Activated CD4-positive, alpha-beta T cell treated with anti-CD3 and anti-CD28 coated beads, Interleukin-2, Interleukin-6, amounts not matched to agents 100 ng/mL and 50 ng/mL, durations not matched to agents 16 hours and 8 hours (primary cell): Measurements from ENCODE around the gene EGR4.
A peak's percentile ranks its signal among the peaks of the same experiment; 100 is the strongest.

Source experiments
- DNase-seq: peaks from one replicate; pipeline ENCODE4 v3.0.0-alpha.2; 2020

The EGR4 gene

DNA sequence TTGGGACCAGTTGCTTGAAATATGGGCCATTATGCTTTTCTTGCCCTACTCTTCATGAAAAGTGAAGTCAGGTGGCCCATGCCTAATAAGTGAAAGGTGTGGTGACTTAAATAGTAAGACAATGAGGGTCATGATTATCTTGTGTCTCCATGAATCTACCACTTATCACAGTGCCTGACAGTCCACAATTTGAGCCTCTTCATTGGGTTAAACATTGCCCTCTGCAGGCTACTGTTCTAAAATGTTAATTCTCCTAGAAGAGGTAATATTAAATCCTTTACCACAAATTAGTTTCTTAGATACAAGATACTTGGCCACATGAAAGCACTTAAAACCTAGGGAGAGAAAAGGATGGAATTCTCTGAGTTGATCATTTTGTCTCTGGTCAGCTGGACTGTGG, 4.0 kb downstream of the EGR4 start:
- no peak for DNase-seq

DNA sequence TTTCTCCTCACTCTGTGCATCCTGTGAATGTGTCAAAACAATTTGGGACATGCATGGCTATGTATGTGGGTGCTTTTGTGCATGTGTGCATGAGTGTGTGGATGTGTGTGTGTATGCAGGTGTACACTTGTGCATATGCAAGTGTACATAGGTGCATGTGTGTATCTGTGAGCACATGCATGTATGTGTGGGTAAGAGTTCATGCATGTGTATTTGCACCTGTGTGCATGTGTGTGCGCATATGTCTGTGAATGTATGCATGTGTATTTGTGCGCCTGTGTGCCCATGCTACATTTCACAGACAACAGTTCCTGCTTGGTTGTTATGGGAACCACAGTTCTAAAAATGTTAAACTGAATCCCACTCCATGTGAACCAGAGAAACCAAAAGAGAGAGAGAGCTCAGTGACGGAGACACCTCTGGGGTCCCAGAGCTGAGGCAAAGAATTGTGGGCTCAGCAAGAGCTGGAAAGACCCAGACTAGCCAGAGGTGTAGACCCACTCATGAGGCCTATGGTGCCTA, 7.2 kb downstream of the EGR4 start:
- no peak for DNase-seq

DNA sequence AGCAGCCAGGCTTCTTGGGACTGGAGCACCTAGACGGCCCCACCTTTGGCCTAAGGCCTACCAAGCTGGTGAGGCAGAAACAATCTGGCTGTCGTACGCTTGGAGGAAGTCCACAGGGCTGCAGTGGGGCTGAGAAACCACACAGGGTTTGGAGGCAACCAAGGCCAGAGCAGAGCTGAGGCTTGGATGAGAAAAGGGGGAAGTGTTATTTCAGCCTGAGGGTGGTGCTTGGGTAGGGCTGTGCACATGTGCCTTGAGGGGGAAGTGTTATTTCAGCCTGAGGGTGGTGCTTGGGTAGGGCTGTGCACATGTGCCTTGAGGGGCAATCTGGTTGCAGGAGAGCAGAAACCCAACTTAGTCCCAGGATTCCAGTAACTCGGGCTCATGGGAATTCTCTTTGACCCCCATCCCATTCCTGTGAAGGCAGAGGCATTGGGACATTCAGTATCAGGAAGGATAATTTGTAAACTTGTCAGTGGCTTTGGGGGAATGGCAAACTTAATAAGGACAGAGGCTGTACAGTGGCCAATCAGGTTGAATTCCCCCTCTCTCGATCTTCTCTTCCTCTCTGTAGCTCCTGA, 8.1 kb downstream of the EGR4 start:
- DNase-seq, result peak; percentile 32

- DNase-seq, result peak; percentile 89
These were observed 8.8 kb downstream of the EGR4 start, which contains the start of gene FBXO41 for GRCh38 chr2:73284296-73285158. FBXO41 (minus strand) TSS chr2:73284478; CDS start chr2:73269630, 14,848 bp downstream.

DNA sequence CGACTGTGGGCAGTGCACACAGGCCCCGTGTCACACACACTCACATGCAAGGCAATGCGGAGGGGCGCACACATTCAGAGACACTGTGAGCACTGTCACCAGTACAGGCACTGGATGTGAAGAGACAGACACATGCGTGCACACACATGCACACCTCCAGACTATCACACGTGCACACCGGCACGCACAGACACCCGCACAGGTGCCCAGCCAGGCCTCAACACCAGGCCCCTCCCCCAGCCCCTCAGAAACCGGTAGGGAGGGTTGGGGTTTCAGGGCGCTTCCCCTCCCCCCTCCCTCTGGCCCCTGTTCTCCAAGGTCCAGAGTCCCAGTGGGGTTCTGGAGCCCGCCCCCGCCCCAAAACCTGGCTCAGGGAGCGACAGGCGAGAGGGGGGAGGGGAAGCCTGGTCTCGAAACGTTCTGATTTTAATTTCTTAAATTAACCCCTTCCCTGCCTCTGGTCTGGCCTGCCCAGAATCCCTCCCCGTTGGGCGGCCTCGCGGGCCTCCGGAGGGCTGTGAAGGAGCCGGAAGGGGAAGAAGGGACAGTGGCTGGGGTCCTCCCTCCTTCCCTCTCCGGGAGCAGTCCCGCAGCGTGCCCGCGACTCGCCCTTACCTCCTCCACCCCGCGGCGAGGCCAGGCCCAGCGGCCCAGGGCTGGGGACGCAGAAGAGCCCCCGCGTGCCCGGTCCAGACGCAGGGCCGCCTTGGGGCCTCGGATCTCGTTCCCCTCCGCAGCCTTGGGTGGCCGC, 9.6 kb downstream of the EGR4 start:
- DNase-seq, result peak; percentile 34

- no peak for DNase-seq
These were observed 10.3 kb downstream of the EGR4 start for GRCh38 chr2:73282924-73283544.

- no peak for DNase-seq
These were observed 12.1 kb downstream of the EGR4 start for GRCh38 chr2:73281244-73281643.

DNA sequence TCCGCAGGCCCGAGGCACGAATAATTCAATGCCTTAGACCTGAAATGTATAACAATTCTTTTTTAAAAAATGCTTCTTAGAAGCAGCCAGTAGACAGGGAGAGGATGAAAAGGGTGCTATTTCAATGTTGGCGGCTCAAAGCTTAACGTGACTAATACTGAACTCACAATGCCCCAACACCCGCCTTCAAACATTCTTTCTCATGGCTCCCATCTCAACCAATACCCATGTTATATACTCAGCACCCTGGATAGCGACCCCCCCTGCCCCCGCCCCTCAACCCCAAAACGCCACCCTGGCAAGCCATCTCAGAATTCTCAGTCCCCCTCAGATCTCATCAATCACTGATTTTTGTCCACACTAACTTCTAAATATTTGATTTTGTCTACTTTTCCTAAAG, 13.5 kb downstream of the EGR4 start:
- no peak for DNase-seq

DNA sequence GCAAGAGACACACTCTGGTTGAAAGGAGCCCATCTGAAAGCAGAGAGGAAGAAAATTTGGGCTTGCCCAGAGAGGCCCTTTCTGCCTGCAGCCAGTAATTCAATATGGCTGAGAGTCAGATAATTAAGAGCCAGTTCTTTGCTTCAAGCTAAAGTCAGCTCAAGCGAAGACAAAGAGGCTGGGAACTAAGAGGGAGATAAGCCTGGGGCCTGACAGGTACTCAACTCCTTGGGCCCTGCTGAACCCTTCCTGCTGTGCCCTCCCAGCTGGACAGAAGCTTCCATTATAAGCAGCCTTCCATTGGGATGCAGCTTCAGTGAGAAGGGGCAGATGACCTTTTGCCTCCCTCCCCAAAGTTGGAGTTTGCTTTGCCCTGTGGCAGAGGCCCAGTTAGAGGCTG, 21.1 kb downstream of the EGR4 start:
- no peak for DNase-seq

- no peak for DNase-seq
These were observed 23.5 kb downstream of the EGR4 start for GRCh38 chr2:73269686-73270465.

- DNase-seq, result peak; percentile 82
These were observed 24.3 kb downstream of the EGR4 start for GRCh38 chr2:73268830-73269685.

- no peak for DNase-seq
These were observed 24.9 kb downstream of the EGR4 start for GRCh38 chr2:73268366-73268829.

DNA sequence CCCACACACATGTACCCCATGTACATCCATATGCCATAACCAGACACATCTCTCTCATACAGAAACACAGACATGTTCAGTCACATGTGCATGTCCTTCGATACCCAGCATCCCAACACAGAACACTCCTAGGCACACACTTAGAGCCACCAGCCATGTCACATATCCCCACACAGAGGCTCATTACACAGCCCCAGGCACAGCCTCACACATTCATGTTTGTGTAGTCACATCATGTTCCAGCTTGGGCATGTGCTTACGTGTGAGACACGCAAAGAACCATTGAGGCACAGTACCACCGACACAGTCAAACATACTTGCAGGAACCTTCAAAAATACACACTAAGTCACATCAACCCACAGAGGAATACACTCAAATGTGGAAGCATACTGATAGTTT, 26.3 kb downstream of the EGR4 start:
- DNase-seq, result no peak

DNA sequence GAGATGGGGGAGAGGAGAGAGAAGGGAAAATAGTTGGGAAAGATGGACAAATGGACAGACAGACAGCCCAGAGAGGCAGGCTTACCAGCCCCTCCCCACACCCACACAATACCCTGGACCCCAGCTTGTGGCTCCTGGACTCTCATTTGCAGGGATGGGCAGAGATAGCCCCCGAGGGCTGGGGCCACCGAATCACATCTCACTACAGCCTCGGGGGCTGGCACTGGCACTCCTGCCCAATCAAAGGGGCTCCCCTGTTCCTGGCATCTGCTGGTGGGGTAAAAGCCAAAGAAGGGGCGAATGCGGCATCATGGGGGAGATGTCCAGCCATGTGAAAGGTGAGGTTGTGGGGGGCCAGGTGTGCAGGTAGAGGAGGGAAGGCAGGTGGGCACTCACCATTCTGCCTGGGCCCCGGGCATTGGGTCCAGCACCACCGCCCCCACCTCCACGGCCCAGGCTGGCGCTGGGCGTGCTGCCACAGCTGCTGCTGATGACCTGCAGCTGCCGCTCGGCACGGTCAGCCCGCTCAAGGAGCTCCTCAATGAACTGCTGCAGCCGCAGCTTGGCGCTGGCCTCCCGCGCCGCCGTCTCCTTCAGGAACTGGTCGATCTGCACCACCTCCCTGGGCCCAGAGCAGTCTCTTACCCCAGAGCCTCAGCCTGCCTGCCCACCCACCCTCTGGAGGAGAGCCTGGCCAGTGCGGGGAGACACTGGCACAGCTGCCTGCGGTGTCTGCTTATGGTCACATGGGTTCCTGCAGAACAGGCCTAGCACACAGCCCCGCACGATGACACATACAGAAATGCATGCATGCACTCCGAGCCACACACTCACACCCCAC, 27.1 kb downstream of the EGR4 start:
- DNase-seq, result no peak

DNA sequence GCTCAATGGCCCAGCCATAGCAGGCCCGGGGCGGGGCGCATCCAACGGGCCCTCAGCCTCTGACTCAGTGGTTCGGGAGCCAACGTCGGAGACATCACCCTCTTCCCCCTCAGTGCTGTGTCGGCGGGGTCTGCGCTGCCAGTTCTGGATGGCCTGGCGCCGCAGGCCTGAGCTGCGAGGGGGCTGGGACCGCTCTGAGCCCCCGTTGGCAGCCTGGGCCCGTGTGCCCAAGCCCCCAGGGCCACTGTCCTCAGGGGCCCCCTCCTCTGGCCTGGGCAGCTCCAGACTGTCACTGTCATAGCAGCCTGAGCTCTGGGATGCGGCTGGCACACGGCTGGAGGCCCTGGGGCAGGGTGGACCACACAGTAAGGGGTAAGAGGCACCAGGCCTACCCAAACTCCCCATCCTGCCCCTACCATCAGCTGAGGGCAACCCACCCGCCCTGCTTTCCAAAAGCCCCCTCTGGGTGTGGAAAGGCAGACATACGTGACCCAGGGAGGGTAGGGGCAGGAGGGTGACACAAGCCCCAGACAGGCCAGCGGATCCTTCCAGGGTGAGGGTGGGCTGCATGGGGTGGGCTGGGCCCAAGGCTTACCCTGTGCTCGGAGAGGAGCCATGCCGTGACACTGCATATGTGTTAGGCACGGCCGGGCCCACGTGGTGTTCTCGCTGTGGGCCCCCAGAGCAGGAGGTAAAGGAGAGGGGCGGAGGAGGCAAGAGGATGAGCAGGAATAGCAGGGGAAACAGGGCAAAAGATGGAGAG, 27.9 kb downstream of the EGR4 start:
- DNase-seq, result no peak

GRCh38 chr2:73264783-73265182, 28.6 kb downstream of the EGR4 start:
- no peak for DNase-seq

DNA sequence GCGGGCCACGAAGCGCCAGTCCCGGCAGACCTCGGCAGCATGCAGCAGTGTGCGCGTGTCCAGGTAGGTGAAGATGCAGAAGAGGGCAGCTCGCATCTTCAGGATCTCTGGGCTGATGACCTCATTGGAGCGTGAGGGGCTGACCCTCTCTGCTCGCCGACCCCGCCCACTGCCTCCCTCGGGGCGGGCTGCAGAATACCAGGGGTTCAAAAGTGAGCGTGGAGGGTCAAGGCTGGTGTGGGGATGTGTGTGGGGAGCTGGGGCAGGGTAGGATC, 29.1 kb downstream of the EGR4 start:
- DNase-seq, result no peak

DNA sequence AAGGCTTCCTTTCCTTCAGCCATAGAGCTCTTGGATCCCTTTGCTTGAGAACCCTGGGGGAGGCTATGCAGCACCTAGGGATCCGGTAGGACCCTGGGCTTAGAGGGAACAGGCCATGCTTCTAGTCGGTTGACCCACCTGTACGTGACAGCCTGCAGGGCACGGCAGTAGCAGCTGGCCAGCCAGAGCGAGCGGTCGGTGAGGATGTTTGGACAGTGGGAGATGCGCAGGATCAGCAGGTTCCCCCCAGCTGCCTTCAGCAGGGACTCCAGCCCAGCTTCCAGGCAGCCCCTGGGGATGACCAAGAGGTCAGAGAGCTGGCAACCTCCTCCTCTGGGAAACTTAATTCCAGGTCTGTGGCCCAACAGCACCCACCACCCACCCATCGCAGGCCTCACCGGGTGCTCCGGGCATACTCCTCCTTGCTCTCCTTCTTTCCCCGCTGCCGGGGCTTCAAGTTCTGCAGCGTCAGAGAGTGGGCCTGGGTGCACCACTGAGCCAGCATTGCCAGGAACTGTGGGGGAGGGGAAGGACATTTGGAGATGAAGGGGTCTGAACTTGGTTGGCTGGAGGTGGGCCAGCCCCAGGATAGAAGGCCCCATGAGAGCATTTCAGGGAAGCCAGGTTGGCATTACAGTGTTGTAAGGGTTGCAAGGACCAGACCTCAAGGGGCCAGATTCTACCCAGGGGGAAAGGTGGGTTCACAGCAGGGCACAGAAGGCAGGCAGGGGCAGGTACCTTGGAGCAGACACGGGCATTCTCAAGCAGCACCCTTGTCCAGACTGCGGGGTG, 29.6 kb downstream of the EGR4 start:
- no peak for DNase-seq
